Measurements from ENCODE around the gene VCL. TPM values are rescaled to one million over a fixed set of nuclear protein-coding genes. Genes with fewer than 3 reads are reported as not detected.
"Not testable (repeated sequence)": the region's sequence is repeated elsewhere in the genome, so short reads cannot be mapped to it uniquely, and the experiment has no call there.

Gene VCL
- total RNA-seq, 1 experiment from 2014 or later: 106 TPM

GRCh38 chr10:74032208-74032607 lies 34.3 kb downstream of the VCL start:
- not testable (repeated sequence) for H3K27me3 ChIP-seq (ENCODE audit: insufficient read depth, low read length)

DNA sequence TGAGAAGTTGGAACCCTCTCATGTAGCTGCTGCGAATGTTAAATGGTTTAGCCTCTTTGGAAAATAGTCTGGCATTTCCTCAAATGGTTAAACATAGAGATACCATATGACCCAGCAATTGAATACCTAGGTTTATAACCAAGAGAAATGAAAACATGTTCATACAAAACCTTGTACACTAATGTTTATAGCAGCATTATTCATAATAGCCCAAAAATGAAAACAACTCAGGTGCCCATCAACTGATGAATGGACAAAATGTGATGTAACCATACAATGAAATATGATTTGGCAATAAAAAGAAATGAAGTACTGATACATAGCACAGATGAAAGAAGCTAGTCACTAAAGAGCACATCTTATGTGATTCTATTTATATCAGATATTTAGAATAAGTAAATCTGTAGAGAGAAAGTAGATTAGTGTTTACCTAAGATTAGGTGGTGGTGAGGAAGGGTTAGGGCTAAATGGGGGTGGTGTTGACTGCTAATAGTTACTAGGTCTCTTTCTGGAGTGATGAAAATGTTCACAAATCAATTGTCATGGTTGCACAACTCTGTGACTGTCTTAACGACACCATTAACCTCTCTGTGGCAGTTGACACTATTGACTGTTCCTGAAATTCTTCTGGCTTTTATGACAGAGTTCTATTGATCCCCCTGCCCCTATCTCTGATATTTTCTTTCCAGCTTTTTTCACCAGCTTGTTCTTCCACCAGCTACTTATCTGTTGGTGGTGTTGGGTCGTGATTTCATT lies 35.2 kb downstream of the VCL start:
- peaks cover 82% of the 10 kb centered on the region for H3K79me2 ChIP-seq (ENCODE audit: insufficient read depth, low read length)
- no peak overlapping the region for H3K9ac ChIP-seq (ENCODE audit: low read length)
- peaks cover 0 to 6% of the 10 kb centered on the region in 2 experiments; a peak in 2 of 4 replicates for H3K4me1 ChIP-seq (ENCODE audit: control insufficient read depth in 1 of 2, insufficient read depth in 2 of 2, low read length in 2 of 2)
- POLR2A ChIA-PET: no interaction called here
- DNase-seq (ENCODE audit: low read depth, low spot score) (no peak), ATAC-seq (no peak)
- intact Hi-C loops (cut with micrococcal nuclease): no loop called here
- H3K4me3 ChIP-seq (replicated peaks in 1 of 2; ENCODE audit: low read depth in 1 of 2, low read length in 2 of 2): no peak overlapping the region
- no TSS peak for BruUV-seq (replicated peaks)
- no peaks in the 10 kb centered on the region for H3K27me3 ChIP-seq (ENCODE audit: insufficient read depth, low read length)
- no peaks in the 10 kb centered on the region for H3K9me3 ChIP-seq (ENCODE audit: control insufficient read depth in 1 of 2, insufficient read depth in 1 of 2, low read depth in 1 of 2, low read length in 2 of 2)
- H3K9me2 ChIP-seq (ENCODE audit: insufficient read depth): no peaks in the 10 kb centered on the region
- peaks cover 0 to 3% of the 10 kb centered on the region in 2 experiments; a peak in 1 of 4 replicates for H3K36me3 ChIP-seq (ENCODE audit: control insufficient read depth in 1 of 2, insufficient read depth in 2 of 2, low read length in 2 of 2)
- H3K27ac ChIP-seq (ENCODE audit: low read depth, low read length): no peak overlapping the region
- H3K4me2 ChIP-seq (ENCODE audit: low read length): no peak overlapping the region
- CTCF ChIA-PET: no interaction called here
- RAD21 ChIA-PET (ENCODE audit: low non-redundant PET in 1 of 2, low total read pairs in 2 of 2, uncharacterized antibody in 2 of 2, unreplicated experiment in 2 of 2): no interaction called here
- H2AFZ ChIP-seq (ENCODE audit: low read depth, low read length, poor library complexity, severe bottlenecking): no peak overlapping the region
- TF ChIP-seq ZNF274 (IDR thresholded peaks at IDR 0.05; ENCODE audit: low read depth, low read length): no peak
- TF ChIP-seq FOSL1 (IDR thresholded peaks at IDR 0.05; ENCODE audit: low read depth): no peak
- no peak for TF ChIP-seq POLR2AphosphoS5 (IDR thresholded peaks at IDR 0.05; ENCODE audit: low read depth, low read length)
- no peak for TF ChIP-seq ZBTB33 (IDR thresholded peaks at IDR 0.05; ENCODE audit: extremely low read depth, insufficient replicate concordance, low read length)
- no peak for TF ChIP-seq ELF1 (IDR thresholded peaks at IDR 0.05; ENCODE audit: borderline replicate concordance, low read depth)
- TF ChIP-seq SP1 (IDR thresholded peaks at IDR 0.05; ENCODE audit: low read depth): no peak
- TF ChIP-seq EZH2phosphoT487 (IDR thresholded peaks at IDR 0.05; ENCODE audit: borderline replicate concordance): no peak
- TF ChIP-seq, protein P1, sequence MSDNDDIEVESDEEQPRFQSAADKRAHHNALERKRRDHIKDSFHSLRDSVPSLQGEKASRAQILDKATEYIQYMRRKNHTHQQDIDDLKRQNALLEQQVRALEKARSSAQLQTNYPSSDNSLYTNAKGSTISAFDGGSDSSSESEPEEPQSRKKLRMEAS (IDR thresholded peaks at IDR 0.05): no peak
- TF ChIP-seq, protein P2, sequence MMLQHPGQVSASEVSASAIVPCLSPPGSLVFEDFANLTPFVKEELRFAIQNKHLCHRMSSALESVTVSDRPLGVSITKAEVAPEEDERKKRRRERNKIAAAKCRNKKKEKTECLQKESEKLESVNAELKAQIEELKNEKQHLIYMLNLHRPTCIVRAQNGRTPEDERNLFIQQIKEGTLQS (IDR thresholded peaks at IDR 0.05): no peak
- TF ChIP-seq CTCF (IDR thresholded peaks at IDR 0.05 in 2 of 3, conservative IDR thresholded peaks at IDR 0.05 in 1 of 3; ENCODE audit: borderline replicate concordance in 1 of 3, insufficient read depth in 1 of 3, low read depth in 2 of 3, low read length in 2 of 3): no peak
- no peak for TF ChIP-seq POLR2A (IDR thresholded peaks at IDR 0.05; ENCODE audit: borderline replicate concordance, extremely low read depth, insufficient read depth, insufficient read length)
- no peak for TF ChIP-seq TCF7L2 (IDR thresholded peaks at IDR 0.05; ENCODE audit: borderline replicate concordance, extremely low read depth, insufficient read depth, insufficient read length)
- no peak for TF ChIP-seq YY1 (IDR thresholded peaks at IDR 0.05; ENCODE audit: extremely low read depth, insufficient replicate concordance, low read depth, low read length)
- no peak for TF ChIP-seq JUND (IDR thresholded peaks at IDR 0.05)
- no peak for TF ChIP-seq SIN3A (IDR thresholded peaks at IDR 0.05; ENCODE audit: low read depth)
- no peak for TF ChIP-seq CBX3 (IDR thresholded peaks at IDR 0.05; ENCODE audit: low read depth)
- no peaks in the 10 kb centered on the region for H4K20me1 ChIP-seq (ENCODE audit: insufficient read depth)

More at GRCh38 chr10:74032208-74032607, 34.3 kb downstream of the VCL start:
- H3K9me2 ChIP-seq (ENCODE audit: insufficient read depth); H2AFZ ChIP-seq (ENCODE audit: low read depth, low read length, poor library complexity, severe bottlenecking); intact Hi-C loops (cut with micrococcal nuclease); H3K9ac ChIP-seq (ENCODE audit: low read length); H3K9me3 ChIP-seq (ENCODE audit: control insufficient read depth in 1 of 2, insufficient read depth in 1 of 2, low read depth in 1 of 2, low read length in 2 of 2); POLR2A ChIA-PET; H4K20me1 ChIP-seq (ENCODE audit: insufficient read depth); H3K4me3 ChIP-seq (replicated peaks in 1 of 2; ENCODE audit: low read depth in 1 of 2, low read length in 2 of 2); CTCF ChIA-PET; RAD21 ChIA-PET (ENCODE audit: low non-redundant PET in 1 of 2, low total read pairs in 2 of 2, uncharacterized antibody in 2 of 2, unreplicated experiment in 2 of 2); ATAC-seq; DNase-seq (ENCODE audit: low read depth, low spot score); H3K27ac ChIP-seq (ENCODE audit: low read depth, low read length); H3K36me3 ChIP-seq (ENCODE audit: control insufficient read depth in 1 of 2, insufficient read depth in 2 of 2, low read length in 2 of 2); BruUV-seq (replicated peaks); H3K4me2 ChIP-seq (ENCODE audit: low read length): not testable (repeated sequence)
- Histone ChIP-seq H3K4me1 (ENCODE audit: control insufficient read depth in 1 of 2, insufficient read depth in 2 of 2, low read length in 2 of 2) (peaks cover 4 to 10% of the 10 kb centered on the region in 2 experiments), H3K79me2 (ENCODE audit: insufficient read depth, low read length) (peaks cover 84% of the 10 kb centered on the region)

Measured in HCT116 (cell line).